ENCODE data around the gene HEATR5A.
"Not testable (repeated sequence)": the region's sequence is repeated elsewhere in the genome, so short reads cannot be mapped to it uniquely, and the experiment has no call there.

GRCh38 chr14:31276417-31276816 lies 143.9 kb downstream of the HEATR5A start:
- TF ChIP-seq, protein P1, sequence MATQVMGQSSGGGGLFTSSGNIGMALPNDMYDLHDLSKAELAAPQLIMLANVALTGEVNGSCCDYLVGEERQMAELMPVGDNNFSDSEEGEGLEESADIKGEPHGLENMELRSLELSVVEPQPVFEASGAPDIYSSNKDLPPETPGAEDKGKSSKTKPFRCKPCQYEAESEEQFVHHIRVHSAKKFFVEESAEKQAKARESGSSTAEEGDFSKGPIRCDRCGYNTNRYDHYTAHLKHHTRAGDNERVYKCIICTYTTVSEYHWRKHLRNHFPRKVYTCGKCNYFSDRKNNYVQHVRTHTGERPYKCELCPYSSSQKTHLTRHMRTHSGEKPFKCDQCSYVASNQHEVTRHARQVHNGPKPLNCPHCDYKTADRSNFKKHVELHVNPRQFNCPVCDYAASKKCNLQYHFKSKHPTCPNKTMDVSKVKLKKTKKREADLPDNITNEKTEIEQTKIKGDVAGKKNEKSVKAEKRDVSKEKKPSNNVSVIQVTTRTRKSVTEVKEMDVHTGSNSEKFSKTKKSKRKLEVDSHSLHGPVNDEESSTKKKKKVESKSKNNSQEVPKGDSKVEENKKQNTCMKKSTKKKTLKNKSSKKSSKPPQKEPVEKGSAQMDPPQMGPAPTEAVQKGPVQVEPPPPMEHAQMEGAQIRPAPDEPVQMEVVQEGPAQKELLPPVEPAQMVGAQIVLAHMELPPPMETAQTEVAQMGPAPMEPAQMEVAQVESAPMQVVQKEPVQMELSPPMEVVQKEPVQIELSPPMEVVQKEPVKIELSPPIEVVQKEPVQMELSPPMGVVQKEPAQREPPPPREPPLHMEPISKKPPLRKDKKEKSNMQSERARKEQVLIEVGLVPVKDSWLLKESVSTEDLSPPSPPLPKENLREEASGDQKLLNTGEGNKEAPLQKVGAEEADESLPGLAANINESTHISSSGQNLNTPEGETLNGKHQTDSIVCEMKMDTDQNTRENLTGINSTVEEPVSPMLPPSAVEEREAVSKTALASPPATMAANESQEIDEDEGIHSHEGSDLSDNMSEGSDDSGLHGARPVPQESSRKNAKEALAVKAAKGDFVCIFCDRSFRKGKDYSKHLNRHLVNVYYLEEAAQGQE (IDR thresholded peaks at IDR 0.05; ENCODE audit: insufficient replicate concordance, low read depth) = not testable (repeated sequence)
- TF ChIP-seq CTCF (IDR thresholded peaks at IDR 0.05; ENCODE audit: insufficient read depth, low read length); POLR2AphosphoS5 (IDR thresholded peaks at IDR 0.05; ENCODE audit: low read depth); GABPA (IDR thresholded peaks at IDR 0.05; ENCODE audit: low read depth): not testable (repeated sequence)
